HCT116 (cell line): ENCODE results near the gene ERG. TPM values are rescaled to one million over a fixed set of nuclear protein-coding genes. Genes with fewer than 3 reads are reported as not detected.

Source experiments
- ATAC-seq: fragments of 200-7000 bp; cut with Tn5 transposase; 2 replicates; pipeline ENCODE4 v1.9.1; 2020; ENCODE audit warnings: mild to moderate bottlenecking, moderate library complexity
- BruUV-seq: library from RNA; stranded (reverse); fragments of 400-500 nt; replicated peaks from 2 replicates; lab custom pipeline; 2021; lab: Mats Ljungman, UMichigan
- CTCF ChIA-PET: fragments of 300-600 bp; sonication (Branson Sonifier 250); formaldehyde crosslinking; loops from one replicate; lab custom pipeline; 2021; ENCODE audit warnings: antibody characterized with exemption; lab: Charles Lee
- POLR2A ChIA-PET: fragments of 300-600, 350-600 bp; sonication (Branson Sonifier 250); formaldehyde crosslinking; loops from one replicate; lab custom pipeline; 2021; ENCODE audit warnings: antibody characterized with exemption; lab: Charles Lee
- RAD21 ChIA-PET, 2 experiments: fragments of 300-600 bp; sonication (Branson Sonifier 250); formaldehyde crosslinking; loops; one replicate each; lab custom pipeline; 2023; ENCODE audit warnings: low total read pairs in 2 of 2; ENCODE audit not compliant: uncharacterized antibody in 2 of 2, unreplicated experiment in 2 of 2, low non-redundant PET in 1 of 2; lab: Charles Lee
- DNase-seq: peaks from one replicate; pipeline ENCODE4 v3.0.0-alpha.2; 2010; ENCODE audit warnings: low read depth, low spot score
- H2AFZ ChIP-seq: fragments of 200-600 bp; shearing (Covaris generic), sonication (generic); 2 replicates; pipeline ENCODE4 v1.6.1; 2017; ENCODE audit warnings: low read depth, mixed run types, mixed read lengths, antibody characterized with exemption, low read length; ENCODE audit not compliant: poor library complexity, severe bottlenecking
- H3K27ac ChIP-seq: 2 replicates; pipeline ENCODE4 v1.5.1; 2012; ENCODE audit warnings: low read depth, low read length
- H3K27me3 ChIP-seq: fragments of 200-600 bp; sonication (generic); 2 replicates; pipeline ENCODE4 v1.6.1; 2016; ENCODE audit warnings: mixed run types, low read length, mixed read lengths; ENCODE audit not compliant: insufficient read depth
- H3K36me3 ChIP-seq, 2 experiments: fragments of 200-500 bp in 1 of 2; fragments of 200-600 bp in 1 of 2; sonication (Bioruptor generic) in 1 of 2; sonication (generic) in 1 of 2; 2 replicates each; pipeline versions ENCODE4 v1.5.1 to v1.6.1; 2014 to 2016; ENCODE audit warnings: low read length in 2 of 2, inconsistent platforms in 1 of 2, mixed read lengths in 1 of 2, mixed run types in 1 of 2; ENCODE audit not compliant: insufficient read depth in 2 of 2, control insufficient read depth in 1 of 2
- H3K4me1 ChIP-seq, 2 experiments: fragments of 200-600 bp in 1 of 2; sonication (generic) in 1 of 2; 2 replicates each; pipeline versions ENCODE4 v1.5.1 to v1.6.1; 2012 to 2017; ENCODE audit warnings: low read length in 2 of 2, inconsistent platforms in 1 of 2, mild to moderate bottlenecking in 1 of 2, mixed read lengths in 1 of 2, mixed run types in 1 of 2, moderate library complexity in 1 of 2; ENCODE audit not compliant: insufficient read depth in 2 of 2, control insufficient read depth in 1 of 2
- H3K4me2 ChIP-seq: fragments of 200-600 bp; sonication (generic); 2 replicates; pipeline ENCODE4 v1.6.1; 2017; ENCODE audit warnings: mixed run types, low read length, mixed read lengths
- H3K4me3 ChIP-seq, 2 experiments: fragments of 200-600 bp in 1 of 2; sonication (generic) in 1 of 2; replicated peaks in 1 of 2; 2 replicates each; pipeline ENCODE4 v1.5.1; 2011 to 2016; ENCODE audit warnings: low read length in 2 of 2, control low read depth in 1 of 2, low read depth in 1 of 2, mild to moderate bottlenecking in 1 of 2, mixed read lengths in 1 of 2, mixed run types in 1 of 2
- H3K79me2 ChIP-seq: fragments of 200-600 bp; sonication (generic); 2 replicates; pipeline ENCODE4 v1.6.1; 2017; ENCODE audit warnings: mild to moderate bottlenecking, mixed run types, low read length, moderate library complexity, mixed read lengths; ENCODE audit not compliant: insufficient read depth
- H3K9ac ChIP-seq: fragments of 200-600 bp; sonication (generic); 2 replicates; pipeline ENCODE4 v1.6.1; 2016; ENCODE audit warnings: low read length, mixed read lengths
- H3K9me2 ChIP-seq: fragments of 200-600 bp; sonication (generic), shearing (Covaris generic); 2 replicates; pipeline ENCODE4 v1.6.1; 2017; ENCODE audit warnings: mixed run types, mild to moderate bottlenecking, moderate library complexity; ENCODE audit not compliant: insufficient read depth
- H3K9me3 ChIP-seq, 2 experiments: fragments of 200-500 bp in 1 of 2; fragments of 200-600 bp in 1 of 2; sonication (Bioruptor generic) in 1 of 2; sonication (generic) in 1 of 2; 2 replicates each; pipeline ENCODE4 v1.6.1; 2014 to 2017; ENCODE audit warnings: low read length in 2 of 2, mixed read lengths in 2 of 2, inconsistent platforms in 1 of 2, low read depth in 1 of 2, mild to moderate bottlenecking in 1 of 2, mixed run types in 1 of 2, moderate library complexity in 1 of 2; ENCODE audit not compliant: control insufficient read depth in 1 of 2, insufficient read depth in 1 of 2
- H4K20me1 ChIP-seq: fragments of 200-600 bp; sonication (generic), shearing (Covaris generic); 2 replicates; pipeline ENCODE4 v1.6.1; 2017; ENCODE audit warnings: mixed run types, mild to moderate bottlenecking, moderate library complexity; ENCODE audit not compliant: insufficient read depth
- CBX3 ChIP-seq: IDR thresholded peaks from 2 replicates; pipeline ENCODE4 v1.6.1; 2012; ENCODE audit warnings: low read depth
- EGR1 ChIP-seq: IDR thresholded peaks from 2 replicates; pipeline ENCODE4 v1.6.1; 2012; ENCODE audit warnings: low read depth
- ELF1 ChIP-seq: IDR thresholded peaks from 2 replicates; pipeline ENCODE4 v1.6.1; 2012; ENCODE audit warnings: low read depth, borderline replicate concordance
- FOSL1 ChIP-seq: IDR thresholded peaks from 2 replicates; pipeline ENCODE4 v1.6.1; 2012; ENCODE audit warnings: low read depth
- JUND ChIP-seq: IDR thresholded peaks from 2 replicates; pipeline ENCODE4 v1.6.1; 2012
- MAX ChIP-seq: IDR thresholded peaks from 2 replicates; pipeline ENCODE4 v1.6.1; 2012
- POLR2A ChIP-seq: IDR thresholded peaks from 2 replicates; pipeline ENCODE4 v1.7.0; 2011; ENCODE audit warnings: borderline replicate concordance; ENCODE audit not compliant: insufficient read depth, insufficient read length; ENCODE audit errors: extremely low read depth
- POLR2AphosphoS5 ChIP-seq: IDR thresholded peaks from 2 replicates; pipeline ENCODE4 v1.6.1; 2011; ENCODE audit warnings: mild to moderate bottlenecking, low read depth, low read length, moderate library complexity
- RAD21 ChIP-seq: IDR thresholded peaks from 2 replicates; pipeline ENCODE4 v1.6.1; 2012; ENCODE audit warnings: low read depth, mild to moderate bottlenecking
- REST ChIP-seq: IDR thresholded peaks from 2 replicates; pipeline ENCODE4 v1.6.1; 2012; ENCODE audit warnings: low read depth
- SIN3A ChIP-seq: IDR thresholded peaks from 2 replicates; pipeline ENCODE4 v1.6.1; 2012; ENCODE audit warnings: low read depth
- SRF ChIP-seq: IDR thresholded peaks from 2 replicates; pipeline ENCODE4 v1.6.1; 2012; ENCODE audit warnings: low read depth
- TCF7L2 ChIP-seq: IDR thresholded peaks from 2 replicates; pipeline ENCODE4 v1.7.0; 2011; ENCODE audit warnings: borderline replicate concordance, inconsistent platforms; ENCODE audit not compliant: insufficient read depth, insufficient read length; ENCODE audit errors: extremely low read depth
- ZNF274 ChIP-seq: fragments of 200-500 bp; sonication (Bioruptor generic); IDR thresholded peaks from 2 replicates; pipeline ENCODE4 v1.6.1; 2014; ENCODE audit warnings: mild to moderate bottlenecking, low read depth, low read length, inconsistent platforms
- intact Hi-C: fragments of 100-400 bp; cut with micrococcal nuclease; formaldehyde crosslinking; loops from 2 replicates; pipeline ENCODE4 v1.10.0; 2022
- total RNA-seq: library from RNA; stranded (reverse); gene quantifications from one replicate; pipeline ENCODE4 v1.2.1, GENCODE V29; 2021; ENCODE audit not compliant: unreplicated experiment

Gene ERG
- total RNA-seq, 1 experiment from 2014 or later, result 0.17 TPM

GRCh38 chr21:38388203-38388602 is 110.1 kb downstream of the ERG start:
- TF ChIP-seq SRF (no peak), MAX (no peak), REST (no peak), POLR2AphosphoS5 (no peak), EGR1 (no peak), CBX3 (no peak), TCF7L2 (no peak), ZNF274 (no peak), SIN3A (no peak), ELF1 (no peak), RAD21 (no peak), POLR2A (no peak), JUND (no peak), FOSL1 (no peak)

More at GRCh38 chr21:38388203-38388602, 110.1 kb downstream of the ERG start:
- Histone ChIP-seq H3K9me2 (no peaks in the 10 kb centered on the region), H2AFZ (no peak overlapping the region), H3K9me3 (no peaks in the 10 kb centered on the region), H4K20me1 (no peaks in the 10 kb centered on the region), H3K27ac (no peak overlapping the region), H3K4me3 (no peak overlapping the region), H3K36me3 (no peaks in the 10 kb centered on the region), H3K27me3 (peaks cover 17% of the 10 kb centered on the region; the same call in 1 of the 2 replicates), H3K79me2 (no peaks in the 10 kb centered on the region), H3K4me1 (no peaks in the 10 kb centered on the region), H3K4me2 (no peak overlapping the region), H3K9ac (no peak overlapping the region)
- intact Hi-C loops, result no loop called here
- no TSS peak for BruUV-seq
- ChIA-PET CTCF (no interaction called here), RAD21 (no interaction called here), POLR2A (no interaction called here)
- DNase-seq, result no peak
- ATAC-seq, result no peak
